Activated naive CD8-positive, alpha-beta T cell (primary cell): ENCODE results near the gene SPNS2.
A peak's percentile ranks its signal among the peaks of the same experiment; 100 is the strongest.

Experiments
- H3K27ac Mint-ChIP-seq: one replicate; pipeline ENCODE4 v1.8.0; 2021; ENCODE audit warnings: mixed read lengths
- H3K27me3 Mint-ChIP-seq: one replicate; pipeline ENCODE4 v1.8.0; 2021; ENCODE audit warnings: mixed read lengths
- H3K36me3 Mint-ChIP-seq: one replicate; pipeline ENCODE4 v1.8.0; 2021; ENCODE audit warnings: mixed read lengths
- H3K4me1 Mint-ChIP-seq: one replicate; pipeline ENCODE4 v1.8.0; 2021; ENCODE audit warnings: low read depth, mixed read lengths
- H3K4me3 Mint-ChIP-seq: one replicate; pipeline ENCODE4 v1.8.0; 2021; ENCODE audit warnings: mild to moderate bottlenecking, mixed read lengths
- H3K9me3 Mint-ChIP-seq: one replicate; pipeline ENCODE4 v1.8.0; 2021; ENCODE audit warnings: low read depth, mixed read lengths

SPNS2 gene

DNA sequence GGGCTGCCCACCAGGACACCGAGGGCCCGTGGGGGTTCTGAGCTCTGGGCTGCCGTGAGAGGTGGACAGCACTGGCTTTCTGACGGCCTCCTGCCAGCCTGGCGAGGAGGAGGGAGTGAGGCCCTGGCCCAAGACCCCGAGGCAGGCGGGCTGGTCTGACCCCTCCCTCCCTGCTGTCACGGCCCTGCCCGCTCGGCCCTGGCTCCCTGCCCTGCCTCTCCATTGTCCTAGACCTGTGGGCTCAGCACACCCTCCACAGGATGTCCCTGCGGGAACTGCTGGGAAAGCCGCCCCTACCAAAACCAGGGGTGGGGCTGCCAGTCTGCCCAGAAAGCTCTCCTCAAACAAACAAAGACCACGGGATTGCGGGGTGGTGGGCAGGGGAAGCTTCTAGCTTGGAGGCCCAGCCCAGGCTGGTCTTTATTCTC is 20.7 kb downstream of the SPNS2 start:
- no peak overlapping the region for H3K4me3 Mint-ChIP-seq
- H3K9me3 Mint-ChIP-seq, result no peaks in the 10 kb centered on the region
- no peaks in the 10 kb centered on the region for H3K27me3 Mint-ChIP-seq
- H3K36me3 Mint-ChIP-seq, result no peaks in the 10 kb centered on the region
- no peak overlapping the region for H3K27ac Mint-ChIP-seq
- H3K4me1 Mint-ChIP-seq, result no peaks in the 10 kb centered on the region

DNA sequence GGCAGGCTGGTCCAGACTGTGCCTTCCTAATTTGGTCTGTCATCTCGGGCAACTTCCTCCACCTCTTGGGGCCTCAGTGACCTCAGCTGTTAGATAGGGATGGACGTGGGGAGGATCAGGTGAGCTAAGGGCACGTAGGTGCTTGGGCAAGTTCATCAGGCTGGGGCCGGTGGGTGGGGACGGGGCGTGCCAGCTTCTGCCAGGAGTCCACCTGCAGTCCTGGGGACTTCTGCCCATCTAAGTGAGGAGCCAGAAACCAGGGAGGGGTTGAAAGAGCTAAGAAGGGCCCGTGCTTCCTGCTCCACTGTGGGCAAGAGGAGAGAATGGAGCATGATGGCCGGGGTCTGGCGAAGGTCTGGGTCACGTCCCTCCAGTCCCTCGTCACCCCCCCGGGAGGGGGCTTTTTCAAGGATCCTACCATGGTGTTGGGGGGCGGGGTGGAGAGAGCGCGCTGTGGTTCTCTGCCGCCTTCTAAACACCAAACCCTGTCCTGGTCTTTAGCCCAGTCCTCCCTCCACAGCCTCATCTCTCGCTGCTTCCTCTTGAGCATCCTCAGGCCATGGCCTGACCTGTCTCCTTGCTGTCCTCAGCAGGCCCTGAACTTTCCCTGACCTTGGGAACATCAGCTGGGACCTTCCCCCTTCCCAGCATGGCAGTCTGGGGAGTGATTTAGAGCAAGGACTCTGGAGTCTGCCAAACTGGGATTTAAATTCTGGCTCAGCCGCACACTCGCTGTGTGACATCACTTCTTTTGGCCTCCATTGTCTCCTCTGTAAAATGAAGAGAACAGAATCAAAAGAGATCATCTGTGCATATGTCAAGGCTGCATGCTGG is 21.6 kb downstream of the SPNS2 start:
- no peak overlapping the region for H3K27ac Mint-ChIP-seq
- H3K36me3 Mint-ChIP-seq, result no peaks in the 10 kb centered on the region
- H3K4me1 Mint-ChIP-seq, result no peaks in the 10 kb centered on the region
- no peak overlapping the region for H3K4me3 Mint-ChIP-seq
- H3K9me3 Mint-ChIP-seq, result no peaks in the 10 kb centered on the region
- H3K27me3 Mint-ChIP-seq, result no peaks in the 10 kb centered on the region

- Mint-ChIP-seq H3K4me1 (no peaks in the 10 kb centered on the region), H3K9me3 (no peaks in the 10 kb centered on the region), H3K36me3 (no peaks in the 10 kb centered on the region), H3K27ac (no peak overlapping the region), H3K4me3 (no peak overlapping the region), H3K27me3 (no peaks in the 10 kb centered on the region)
Measured at GRCh38 chr17:4520894-4521600, 22.4 kb downstream of the SPNS2 start.

DNA sequence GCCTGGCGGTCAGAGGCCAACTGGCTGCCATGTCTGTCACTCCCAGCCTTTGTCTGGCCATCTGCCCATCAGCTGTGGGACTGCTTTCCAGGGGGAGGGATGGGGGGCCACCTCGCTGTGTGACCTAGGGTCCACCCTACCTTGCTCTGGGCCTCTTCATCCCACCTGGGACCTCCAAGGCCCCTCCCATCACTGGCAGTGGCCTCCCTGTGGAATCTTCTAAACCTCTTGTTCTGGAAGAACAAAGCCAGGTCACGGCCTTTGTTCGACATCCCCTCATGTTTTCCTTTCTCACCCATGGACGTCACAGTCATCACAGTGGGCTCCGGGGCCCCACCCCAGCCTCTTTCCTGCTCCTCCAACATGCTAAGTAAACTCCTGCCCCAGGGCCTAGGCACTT is 24.0 kb downstream of the SPNS2 start:
- H3K4me3 Mint-ChIP-seq, result no peak overlapping the region
- H3K27me3 Mint-ChIP-seq, result no peaks in the 10 kb centered on the region
- no peak overlapping the region for H3K27ac Mint-ChIP-seq
- no peaks in the 10 kb centered on the region for H3K36me3 Mint-ChIP-seq
- H3K4me1 Mint-ChIP-seq, result no peaks in the 10 kb centered on the region
- no peaks in the 10 kb centered on the region for H3K9me3 Mint-ChIP-seq

- Mint-ChIP-seq H3K27ac (no peak overlapping the region), H3K4me3 (no peak overlapping the region), H3K9me3 (no peaks in the 10 kb centered on the region)
Measured at GRCh38 chr17:4523946-4524345, 25.3 kb downstream of the SPNS2 start.

GRCh38 chr17:4525691-4526397 is 27.2 kb downstream of the SPNS2 start:
- H3K36me3 Mint-ChIP-seq, result no peaks in the 10 kb centered on the region
- no peak overlapping the region for H3K4me3 Mint-ChIP-seq
- no peaks in the 10 kb centered on the region for H3K27me3 Mint-ChIP-seq
- H3K4me1 Mint-ChIP-seq, result no peaks in the 10 kb centered on the region
- H3K9me3 Mint-ChIP-seq, result no peaks in the 10 kb centered on the region
- H3K27ac Mint-ChIP-seq, result no peak overlapping the region

More at GRCh38 chr17:4523946-4524345, 25.3 kb downstream of the SPNS2 start:
- no peaks in the 10 kb centered on the region for H3K27me3 Mint-ChIP-seq
- no peaks in the 10 kb centered on the region for H3K4me1 Mint-ChIP-seq
- H3K36me3 Mint-ChIP-seq, result no peaks in the 10 kb centered on the region

GRCh38 chr17:4527134-4527533 is 28.5 kb downstream of the SPNS2 start:
- no peak overlapping the region for H3K4me3 Mint-ChIP-seq
- no peak overlapping the region for H3K27ac Mint-ChIP-seq
- no peaks in the 10 kb centered on the region for H3K9me3 Mint-ChIP-seq
- H3K27me3 Mint-ChIP-seq, result peaks cover 2% of the 10 kb centered on the region
- H3K4me1 Mint-ChIP-seq, result no peaks in the 10 kb centered on the region
- no peaks in the 10 kb centered on the region for H3K36me3 Mint-ChIP-seq

GRCh38 chr17:4527566-4528125 is 29.0 kb downstream of the SPNS2 start:
- no peak overlapping the region for H3K27ac Mint-ChIP-seq
- no peaks in the 10 kb centered on the region for H3K36me3 Mint-ChIP-seq
- H3K9me3 Mint-ChIP-seq, result no peaks in the 10 kb centered on the region
- peaks cover 2% of the 10 kb centered on the region for H3K27me3 Mint-ChIP-seq
- no peak overlapping the region for H3K4me3 Mint-ChIP-seq
- H3K4me1 Mint-ChIP-seq, result no peaks in the 10 kb centered on the region

DNA sequence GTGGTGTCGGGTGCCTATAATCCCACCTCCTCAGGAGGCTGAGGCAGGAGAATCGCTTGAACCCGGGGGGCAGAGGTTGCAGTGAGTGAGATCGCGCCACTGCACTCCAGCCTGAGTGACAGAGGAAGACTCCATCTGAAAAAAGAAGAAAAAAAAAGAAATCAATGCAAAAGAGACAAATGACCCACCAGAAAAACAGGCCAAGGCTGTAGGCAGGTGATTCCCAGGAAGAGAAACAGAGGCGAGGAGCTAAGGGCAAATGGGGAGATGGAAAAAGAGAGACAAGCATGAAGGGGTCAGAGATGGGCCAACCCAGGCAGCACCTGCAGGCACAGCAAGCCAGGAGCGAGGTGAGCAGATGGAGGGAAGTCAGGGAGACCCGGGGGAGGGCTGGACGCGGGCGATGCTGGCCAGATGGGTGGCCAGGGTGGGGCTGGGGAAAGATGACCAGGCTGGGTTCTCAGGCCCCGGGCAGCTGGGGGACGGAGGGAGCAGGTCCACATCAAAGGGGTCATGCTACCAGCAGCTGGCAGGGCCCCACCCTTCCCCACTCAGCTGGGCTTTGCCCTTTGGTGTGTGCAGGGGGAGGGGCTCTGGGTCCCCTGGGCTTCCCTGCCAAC is 31.0 kb downstream of the SPNS2 start:
- H3K27ac Mint-ChIP-seq, result peak overlapping the region; percentile 64
- H3K4me3 Mint-ChIP-seq, result no peak overlapping the region
- no peaks in the 10 kb centered on the region for H3K9me3 Mint-ChIP-seq
- peaks cover 8% of the 10 kb centered on the region for H3K4me1 Mint-ChIP-seq
- H3K36me3 Mint-ChIP-seq, result no peaks in the 10 kb centered on the region
- peaks cover 2% of the 10 kb centered on the region for H3K27me3 Mint-ChIP-seq

DNA sequence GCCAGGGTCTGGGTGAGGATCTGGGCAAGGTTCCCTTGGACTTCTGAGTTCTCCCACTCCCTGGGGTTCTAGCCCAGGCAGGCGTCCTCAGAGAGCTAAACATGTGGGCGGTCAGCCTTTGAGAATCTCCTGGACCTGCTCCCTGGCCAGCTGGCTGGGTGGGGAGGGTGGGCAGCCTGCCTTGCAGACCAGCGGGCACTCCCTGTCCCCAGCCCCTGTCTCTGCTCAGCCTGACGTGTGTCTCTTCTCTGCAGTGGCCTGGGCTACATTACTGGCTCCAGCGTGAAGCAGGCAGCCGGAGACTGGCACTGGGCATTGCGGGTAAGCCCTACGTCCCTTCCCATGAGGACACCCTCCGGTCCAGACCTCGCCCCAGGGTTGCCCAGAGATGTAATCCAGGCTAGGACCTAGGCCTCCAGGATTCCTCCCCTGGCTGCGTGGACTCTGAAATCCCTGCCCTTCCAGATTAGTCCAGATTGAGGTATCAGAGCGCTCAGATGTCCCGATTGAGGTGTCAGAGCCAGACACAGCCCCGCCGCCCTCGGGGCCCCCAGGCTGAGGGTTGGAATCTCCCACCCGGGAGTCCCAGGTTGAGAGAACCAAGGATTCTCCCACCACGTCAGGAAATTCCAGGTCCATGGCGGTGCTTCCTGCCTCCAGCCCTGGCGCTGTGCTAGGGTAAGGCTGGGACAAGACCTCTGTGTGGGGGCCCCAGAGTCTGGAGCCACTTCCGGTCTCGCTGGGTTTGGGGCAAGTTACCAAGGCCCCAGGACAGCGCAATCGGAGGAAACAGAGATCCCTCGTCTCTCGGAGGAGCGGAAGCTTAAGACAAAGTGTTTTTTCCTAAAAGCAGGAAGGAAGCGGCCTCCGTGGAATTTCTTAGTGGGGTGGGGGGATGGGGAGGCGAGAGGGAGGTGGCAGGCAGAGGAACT is 32.4 kb downstream of the SPNS2 start:
- no peaks in the 10 kb centered on the region for H3K9me3 Mint-ChIP-seq

DNA sequence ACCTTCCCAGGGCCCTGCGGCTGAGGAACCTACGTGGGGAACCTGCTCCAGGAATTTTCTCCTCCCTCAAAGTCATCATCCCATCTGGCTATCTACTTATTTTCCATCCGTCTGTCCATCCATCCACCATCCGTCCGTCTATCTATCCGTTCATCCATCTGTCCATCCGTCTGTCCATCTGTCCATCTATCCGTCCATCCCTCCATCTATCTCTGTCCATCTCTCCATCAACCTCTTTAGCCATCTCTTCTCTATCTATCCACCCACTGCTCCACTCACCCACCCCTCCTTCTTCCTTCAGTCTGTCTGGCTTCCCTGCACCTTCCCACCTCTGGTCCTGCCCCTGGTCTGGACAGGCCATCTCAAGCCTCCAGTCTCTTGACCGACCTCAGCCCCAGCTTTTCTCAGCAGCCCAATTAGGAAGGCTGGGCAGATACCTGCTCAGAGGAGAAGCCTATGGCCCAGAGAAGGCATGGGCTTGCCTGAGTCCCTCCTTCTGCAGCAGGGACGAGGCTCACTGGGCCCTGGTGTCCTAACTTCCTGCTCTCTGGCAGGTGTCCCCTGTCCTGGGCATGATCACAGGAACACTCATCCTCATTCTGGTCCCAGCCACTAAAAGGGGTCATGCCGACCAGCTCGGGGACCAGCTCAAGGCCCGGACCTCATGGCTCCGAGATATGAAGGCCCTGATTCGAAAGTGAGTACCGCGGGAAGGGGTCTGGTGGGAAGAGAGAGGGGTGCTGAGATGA is 33.5 kb downstream of the SPNS2 start:
- peaks cover 2% of the 10 kb centered on the region for H3K27me3 Mint-ChIP-seq
- no peaks in the 10 kb centered on the region for H3K36me3 Mint-ChIP-seq
- no peak overlapping the region for H3K27ac Mint-ChIP-seq
- no peak overlapping the region for H3K4me3 Mint-ChIP-seq
- no peaks in the 10 kb centered on the region for H3K9me3 Mint-ChIP-seq
- H3K4me1 Mint-ChIP-seq, result peaks cover 8% of the 10 kb centered on the region

More for the DNA sequence above, 32.4 kb downstream of the SPNS2 start:
- Mint-ChIP-seq H3K4me3 (no peak overlapping the region), H3K27ac (no peak overlapping the region), H3K4me1 (peaks cover 8% of the 10 kb centered on the region), H3K36me3 (no peaks in the 10 kb centered on the region), H3K27me3 (peaks cover 2% of the 10 kb centered on the region)

DNA sequence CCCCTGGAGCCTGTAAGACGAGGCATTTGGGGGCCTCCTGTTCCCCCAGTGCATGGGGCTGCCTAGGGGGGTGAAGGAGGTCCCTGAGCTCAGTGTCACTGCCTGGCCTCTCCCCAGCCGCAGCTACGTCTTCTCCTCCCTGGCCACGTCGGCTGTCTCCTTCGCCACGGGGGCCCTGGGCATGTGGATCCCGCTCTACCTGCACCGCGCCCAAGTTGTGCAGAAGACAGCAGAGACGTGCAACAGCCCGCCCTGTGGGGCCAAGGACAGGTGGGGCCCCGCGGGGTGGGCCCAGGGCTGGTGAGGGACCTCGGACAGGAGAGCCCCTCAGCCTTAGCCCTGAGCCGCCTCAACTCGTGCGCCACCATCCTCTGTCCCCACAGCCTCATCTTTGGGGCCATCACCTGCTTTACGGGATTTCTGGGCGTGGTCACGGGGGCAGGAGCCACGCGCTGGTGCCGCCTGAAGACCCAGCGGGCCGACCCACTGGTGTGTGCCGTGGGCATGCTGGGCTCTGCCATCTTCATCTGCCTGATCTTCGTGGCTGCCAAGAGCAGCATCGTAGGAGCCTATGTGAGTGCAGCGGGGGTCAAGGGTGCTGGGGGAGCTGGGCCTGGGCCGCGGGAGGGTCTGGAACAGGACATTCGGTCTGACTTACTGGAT is 34.3 kb downstream of the SPNS2 start:
- Mint-ChIP-seq H3K36me3 (no peaks in the 10 kb centered on the region), H3K9me3 (no peaks in the 10 kb centered on the region), H3K4me1 (peaks cover 8% of the 10 kb centered on the region), H3K27me3 (peaks cover 2% of the 10 kb centered on the region), H3K27ac (no peak overlapping the region), H3K4me3 (no peak overlapping the region)
